ENCODE measurements around the gene PLK5.

PLK5 gene

GRCh38 chr19:1560286-1560882 is 36.5 kb downstream of the PLK5 start:
- no peak for DNase-seq

GRCh38 chr19:1561236-1561842 is 37.5 kb downstream of the PLK5 start:
- DNase-seq = no peak

DNA sequence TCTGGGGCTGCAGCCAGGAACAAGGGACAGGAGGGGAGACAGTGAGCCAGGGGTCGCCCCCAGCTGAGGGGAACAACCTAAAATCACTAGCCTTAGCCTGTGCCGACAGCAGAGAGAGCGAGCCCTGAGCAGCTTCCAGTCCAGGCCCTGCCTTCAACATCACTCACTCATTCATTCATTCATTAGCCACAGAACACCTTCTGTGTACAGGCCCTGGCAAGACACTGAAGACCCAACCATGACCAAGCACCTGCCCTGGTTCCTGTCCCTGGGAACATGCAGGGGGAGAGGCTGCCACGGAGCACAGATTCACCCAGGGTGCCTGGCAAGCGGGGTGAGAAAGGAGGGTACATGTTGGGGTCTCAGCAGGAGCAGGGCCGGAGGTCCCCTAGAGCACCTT is 39.4 kb downstream of the PLK5 start:
- no peak for DNase-seq

- peak; percentile 79 for DNase-seq
These were observed 42.7 kb downstream of the PLK5 start for GRCh38 chr19:1566392-1567115.

- DNase-seq = no peak
These were observed 43.4 kb downstream of the PLK5 start for GRCh38 chr19:1567116-1567847.

DNA sequence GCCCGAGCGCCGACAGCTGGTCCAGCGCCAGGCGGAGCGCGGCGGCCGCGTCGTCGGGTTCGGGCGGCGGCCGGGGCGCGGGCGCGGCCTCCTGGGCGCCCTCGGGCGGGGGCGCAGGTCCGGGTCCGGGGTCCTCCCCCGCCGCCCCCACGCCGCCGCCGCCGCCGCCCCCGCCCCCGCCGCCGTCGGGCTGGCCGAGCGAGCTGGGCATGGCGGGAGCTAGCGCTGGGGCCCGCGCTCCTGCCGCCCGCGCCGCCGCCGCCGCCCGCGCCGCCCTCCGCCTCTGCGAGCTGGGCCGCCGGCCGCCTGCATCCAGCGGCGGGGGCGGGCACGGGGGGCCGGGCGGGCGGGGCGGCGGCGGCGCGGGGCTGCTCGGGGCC is 44.0 kb downstream of the PLK5 start:
- DNase-seq = no peak

GRCh38 chr19:1568320-1569019 is 44.6 kb downstream of the PLK5 start, which contains the start of gene MEX3D:
MEX3D (minus strand) TSS chr19:1568325; CDS start chr19:1568058, 267 bp downstream.
- peak; percentile 44 for DNase-seq

DNA sequence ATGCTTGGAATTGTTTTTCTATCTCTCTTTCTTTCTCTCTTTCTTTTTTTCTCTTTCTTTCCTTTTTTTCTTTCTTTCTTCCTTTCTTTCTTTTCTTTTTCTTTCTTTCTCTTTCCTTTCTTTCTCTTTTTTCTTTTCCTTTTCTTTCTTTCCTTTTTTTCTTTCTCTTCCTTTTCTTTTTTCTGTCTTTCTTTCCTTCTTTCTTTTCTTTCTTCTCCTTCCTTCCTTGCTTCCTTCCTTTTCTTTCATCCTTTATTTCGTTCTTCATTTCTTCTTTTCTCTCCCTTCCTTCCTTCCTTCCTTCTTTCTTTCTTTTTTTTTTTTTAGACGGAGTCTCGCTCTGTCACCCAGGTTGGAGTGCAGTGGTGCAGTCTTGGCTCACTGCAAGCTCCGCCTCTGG is 46.1 kb downstream of the PLK5 start:
- no peak for DNase-seq

GRCh38 chr19:1570836-1571235 is 47.0 kb downstream of the PLK5 start:
- DNase-seq = no peak

DNA sequence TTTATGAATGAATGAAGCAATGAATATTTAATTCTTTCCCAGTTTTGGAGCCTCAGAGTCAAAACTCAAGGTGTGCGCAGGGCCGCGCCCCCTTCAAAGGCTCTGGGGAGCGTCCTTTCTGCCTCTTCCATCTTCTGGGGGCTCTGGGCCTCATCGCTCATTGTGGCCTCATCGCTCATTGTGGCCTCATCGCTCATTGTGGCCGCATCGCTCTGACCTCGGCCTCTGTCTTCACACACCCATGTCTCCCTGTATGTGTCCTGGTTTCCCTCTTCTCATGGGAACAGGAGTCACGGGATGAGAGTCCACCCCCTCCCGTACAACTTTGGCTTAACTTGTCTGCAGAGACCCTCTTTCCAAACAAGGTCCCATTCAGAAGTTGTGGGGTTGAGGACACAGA is 47.5 kb downstream of the PLK5 start:
- no peak for DNase-seq

GRCh38 chr19:1572795-1573194 is 48.9 kb downstream of the PLK5 start:
- no peak for DNase-seq

DNA sequence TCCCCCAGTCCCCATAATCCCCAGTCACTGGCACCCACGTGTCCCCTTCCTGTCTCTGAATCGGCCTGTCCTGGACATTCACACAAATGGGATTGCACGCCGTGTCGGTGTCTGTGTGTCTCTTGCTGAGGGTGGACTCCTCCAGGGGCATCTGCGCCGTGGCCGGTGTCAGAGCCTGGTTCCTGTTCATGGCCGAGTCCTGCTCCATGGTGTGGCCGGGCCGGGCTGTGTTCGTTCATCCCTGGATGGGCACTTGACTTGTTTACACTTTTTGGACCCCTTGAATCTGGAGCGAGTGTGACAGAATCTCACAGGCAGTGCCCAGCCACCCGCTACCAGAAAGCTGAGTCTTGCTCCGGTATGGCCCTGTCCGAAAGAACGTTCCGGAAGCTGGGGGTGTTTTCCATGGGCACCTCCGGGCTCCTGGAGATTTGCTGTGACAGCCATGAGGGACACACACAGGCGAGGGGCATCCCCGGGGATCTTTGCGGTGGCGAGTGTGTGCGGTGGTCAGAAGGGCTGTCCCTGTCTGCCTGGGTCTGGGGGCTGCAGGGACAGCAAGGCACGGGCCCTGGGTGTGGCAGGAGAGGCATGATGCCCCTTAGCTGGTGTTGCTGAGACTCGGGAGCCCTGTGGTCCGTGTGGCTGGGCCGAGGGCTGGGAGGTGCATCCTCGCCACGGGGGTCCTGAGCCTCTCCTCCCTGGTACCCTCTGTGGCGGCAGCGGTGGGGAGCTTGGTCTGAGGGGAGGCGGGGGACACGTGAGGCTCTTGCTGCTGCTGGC is 50.7 kb downstream of the PLK5 start:
- no peak for DNase-seq

- DNase-seq = no peak
These were observed 51.7 kb downstream of the PLK5 start for GRCh38 chr19:1575323-1576241.

DNA sequence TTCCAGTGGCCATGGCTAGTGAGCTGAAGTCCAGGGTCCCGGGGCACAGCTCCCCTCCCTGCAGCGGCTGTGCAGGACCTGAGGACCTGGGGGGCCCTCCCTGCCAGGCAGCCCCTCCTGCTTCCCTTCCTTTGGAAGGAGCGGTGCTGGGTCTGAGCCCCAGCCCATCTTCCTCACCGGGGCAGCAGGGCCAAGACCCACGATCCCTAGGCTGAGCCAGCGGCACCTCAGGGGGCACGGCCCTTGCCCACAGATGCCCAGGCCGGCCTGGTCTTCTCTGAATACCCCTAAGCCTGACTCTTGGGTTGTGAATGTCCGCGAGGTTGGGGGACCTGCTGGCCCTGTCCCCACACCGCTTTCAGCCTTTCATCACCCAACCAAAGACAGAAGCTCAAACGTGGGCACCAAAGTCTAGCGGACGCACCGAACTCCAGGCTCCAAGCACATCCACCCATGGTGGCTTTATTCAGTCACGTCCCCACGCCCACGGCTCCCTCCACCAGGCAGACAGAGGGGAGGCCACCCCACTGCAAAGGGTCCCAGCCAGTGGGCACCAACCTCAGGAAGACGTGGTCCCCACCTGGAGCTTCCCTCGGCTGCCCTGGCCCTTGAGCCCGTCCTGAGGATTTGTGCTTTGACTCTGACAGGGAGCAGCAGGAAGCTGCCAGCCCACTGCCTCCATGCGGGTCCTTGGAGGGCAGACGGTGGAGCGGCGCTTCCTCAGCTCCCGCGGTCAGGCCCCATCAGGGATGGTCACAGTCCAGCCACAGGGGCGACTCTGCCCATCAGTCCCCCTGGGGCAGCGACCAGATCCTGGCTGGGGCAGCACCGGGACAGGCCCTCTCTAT is 52.6 kb downstream of the PLK5 start:
- no peak for DNase-seq

DNA sequence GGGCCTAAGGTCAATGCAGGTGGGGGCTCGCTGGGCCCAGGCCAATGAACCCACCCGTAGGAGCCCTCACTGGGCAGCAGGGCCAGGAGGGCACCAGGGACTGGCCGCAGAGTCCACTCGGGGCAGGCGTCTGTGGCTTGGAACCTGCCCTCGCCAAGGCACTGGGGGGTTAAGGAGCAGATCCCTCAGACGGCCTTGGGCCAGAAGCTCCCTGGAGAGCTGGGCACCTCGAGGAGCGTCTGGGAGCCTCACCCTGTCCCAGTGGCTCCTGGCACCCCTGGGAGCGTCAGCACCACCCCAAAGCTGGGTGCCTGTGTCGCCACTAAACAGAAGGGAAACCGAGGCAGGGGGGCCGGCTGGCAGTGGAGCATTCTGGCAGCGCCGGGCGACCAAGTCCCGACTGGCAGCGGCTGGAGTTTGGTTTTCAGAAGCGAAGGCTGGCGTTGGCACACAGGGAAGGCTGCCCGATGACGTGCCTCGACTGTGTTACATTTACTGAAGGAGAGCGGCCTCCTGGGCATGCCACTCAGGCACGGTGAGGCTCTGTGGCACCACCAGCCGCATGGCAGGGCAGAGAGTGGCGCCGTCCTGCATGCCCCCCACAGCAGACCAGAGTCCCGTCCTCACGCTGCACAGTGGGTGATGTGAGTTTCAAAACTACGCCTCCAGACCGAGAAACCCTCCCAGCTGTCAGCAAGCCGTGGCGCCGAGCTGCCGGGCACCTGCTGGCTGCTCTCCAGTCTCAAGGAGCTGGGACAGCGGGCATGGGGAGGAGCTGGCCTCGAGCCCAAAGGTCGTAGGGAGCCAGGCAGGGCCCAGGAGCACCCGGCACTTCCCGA is 53.4 kb downstream of the PLK5 start:
- DNase-seq = peak; percentile 60

DNA sequence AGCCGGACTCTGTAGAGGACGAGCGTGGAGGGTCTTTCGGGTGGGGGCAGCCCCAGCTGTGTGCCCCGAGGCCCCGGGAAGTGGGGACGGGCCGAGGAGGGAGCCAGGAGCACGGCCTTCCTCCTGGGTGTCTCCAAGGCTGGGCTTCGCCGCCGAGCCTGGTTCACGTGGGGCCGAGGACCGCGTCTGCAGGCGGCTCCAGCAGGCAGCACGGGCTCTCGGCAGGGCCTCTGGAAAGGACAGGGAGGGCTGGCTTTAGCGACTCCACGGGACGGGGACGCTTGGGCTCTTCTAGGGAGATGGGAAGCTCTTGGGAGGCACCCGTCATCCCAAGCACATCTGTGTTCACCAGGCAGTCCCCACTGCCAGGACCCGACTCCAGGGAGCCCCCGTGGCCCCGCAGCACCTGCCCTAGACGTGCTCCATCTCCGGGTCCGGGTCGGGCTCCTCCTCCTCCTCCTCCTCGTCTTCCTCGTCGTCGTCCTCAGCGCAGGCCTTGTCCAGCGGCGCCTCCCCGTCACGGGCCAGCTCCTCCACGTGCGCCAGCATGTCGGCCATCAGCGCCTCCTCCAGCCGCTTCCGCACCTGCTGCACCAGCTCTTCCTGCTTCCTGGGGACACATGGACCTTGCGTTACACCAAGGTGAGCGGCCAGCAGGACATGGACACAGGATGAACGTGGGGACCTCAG is 54.2 kb downstream of the PLK5 start:
- peak; percentile 34 for DNase-seq

DNA sequence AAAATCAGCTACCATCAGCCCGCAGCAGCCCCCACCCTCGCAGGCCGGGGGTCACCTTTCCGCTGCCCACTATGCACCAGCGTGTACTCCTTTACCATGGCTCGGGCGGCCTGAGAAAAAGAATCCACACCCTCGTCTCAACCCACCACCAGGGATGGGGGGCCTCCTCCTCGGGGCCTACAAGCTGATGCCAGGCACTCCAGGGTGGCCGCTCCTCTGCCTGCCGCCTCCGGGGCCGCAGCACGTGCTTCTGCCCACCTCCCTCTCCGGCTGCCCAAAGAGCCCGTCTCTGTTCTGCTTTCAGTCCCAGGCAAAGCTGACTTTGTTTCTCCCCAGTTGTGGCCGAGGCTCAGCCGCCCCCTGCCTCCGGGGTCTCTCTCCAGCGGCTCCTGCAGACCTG is 55.3 kb downstream of the PLK5 start:
- no peak for DNase-seq

- no peak for DNase-seq
These were observed 56.5 kb downstream of the PLK5 start for GRCh38 chr19:1580382-1580781.

DNA sequence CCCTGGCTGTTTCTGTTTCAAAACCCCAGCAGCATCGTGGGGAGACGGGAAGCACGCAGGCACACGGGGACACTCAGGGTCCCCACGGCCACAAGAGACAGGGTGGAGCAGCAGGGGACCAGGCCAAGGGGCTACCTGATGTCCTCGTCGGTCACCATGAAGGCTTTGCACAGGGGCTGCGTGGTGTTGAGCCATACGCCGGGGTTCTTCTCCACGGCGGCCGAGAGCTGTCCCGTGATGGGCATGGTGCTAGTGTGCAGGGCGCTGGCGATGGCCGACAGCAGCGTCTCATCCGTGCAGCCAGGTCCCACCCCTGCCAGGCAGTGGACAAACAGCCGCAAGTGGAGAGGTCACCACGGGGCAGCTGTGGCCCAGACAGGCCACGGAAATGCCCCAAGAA is 57.1 kb downstream of the PLK5 start:
- no peak for DNase-seq

All from NCI-H1092 treated with DMSO at 0.1 percent for 48 hours (cell line).